A673 (cell line): ENCODE measurements around the gene ARID5B.

Source experiments
- CTCF ChIP-seq: fragments of 300-800, 200-600 bp; sonication (generic); conservative IDR thresholded peaks from 2 replicates; pipeline ENCODE4 v1.5.1; 2017; ENCODE audit warnings: low read depth, mild to moderate bottlenecking, antibody characterized with exemption, low read length, moderate library complexity, mixed read lengths
- EZH2 ChIP-seq: fragments of 200-600 bp; sonication (generic); IDR thresholded peaks from 2 replicates; pipeline ENCODE4 v1.6.1; 2017; ENCODE audit warnings: borderline replicate concordance, low read depth, mild to moderate bottlenecking, mixed read lengths, antibody characterized with exemption, low read length; ENCODE audit not compliant: poor library complexity, severe bottlenecking

GRCh38 chr10:61975391-61975932, 74.0 kb downstream of the ARID5B start:
- TF ChIP-seq CTCF = no peak
- no peak for TF ChIP-seq EZH2
